Stimulated activated naive CD8-positive, alpha-beta T cell treated with anti-CD3 and anti-CD28 coated beads, Interleukin-15, Interleukin-2, amounts not matched to agents 100 ng/mL and 50 ng/mL, for 24 hours (primary cell): ENCODE data around the gene IZUMO2.
"Not testable (repeated sequence)": the region's sequence is repeated elsewhere in the genome, so short reads cannot be mapped to it uniquely, and the experiment has no call there.

Experiments
- H3K27ac Mint-ChIP-seq: one replicate; pipeline ENCODE4 v1.8.0; 2021; ENCODE audit warnings: mild to moderate bottlenecking, mixed read lengths
- H3K27me3 Mint-ChIP-seq: one replicate; pipeline ENCODE4 v1.8.0; 2021; ENCODE audit warnings: mixed read lengths
- H3K36me3 Mint-ChIP-seq: one replicate; pipeline ENCODE4 v1.8.0; 2021; ENCODE audit warnings: low read depth, mixed read lengths
- H3K4me1 Mint-ChIP-seq: one replicate; pipeline ENCODE4 v1.8.0; 2021; ENCODE audit warnings: low read depth, mixed read lengths
- H3K4me3 Mint-ChIP-seq: one replicate; pipeline ENCODE4 v1.8.0; 2021; ENCODE audit warnings: mild to moderate bottlenecking, mixed read lengths
- H3K9me3 Mint-ChIP-seq: one replicate; pipeline ENCODE4 v1.8.0; 2021; ENCODE audit warnings: mixed read lengths

The IZUMO2 gene

DNA sequence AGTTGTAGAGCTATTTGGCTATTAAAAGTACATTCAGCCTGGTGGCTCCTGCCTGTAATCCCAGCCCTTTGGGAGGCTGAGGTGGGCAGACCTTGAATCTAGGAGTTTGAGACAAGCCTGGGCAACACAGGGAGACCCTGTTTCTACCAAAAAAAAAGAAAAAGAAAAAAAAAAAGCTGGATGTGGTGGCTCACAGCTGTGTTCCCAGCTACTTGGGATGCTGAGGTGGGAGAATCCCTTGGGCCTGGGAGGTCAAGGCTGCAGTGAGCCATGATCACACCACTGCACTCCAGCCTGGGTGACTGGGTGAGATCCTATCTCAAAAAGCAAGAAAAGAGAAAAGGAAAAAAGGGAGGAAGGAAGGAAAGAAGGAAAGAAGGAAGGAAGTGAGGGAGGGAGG is 9.6 kb upstream of the IZUMO2 start:
- Mint-ChIP-seq H3K4me3 (no peak overlapping the region), H3K4me1 (no peaks in the 10 kb centered on the region), H3K36me3 (peaks cover 4% of the 10 kb centered on the region), H3K27ac (no peak overlapping the region), H3K9me3 (peaks cover 4% of the 10 kb centered on the region), H3K27me3 (peaks cover 13% of the 10 kb centered on the region)

DNA sequence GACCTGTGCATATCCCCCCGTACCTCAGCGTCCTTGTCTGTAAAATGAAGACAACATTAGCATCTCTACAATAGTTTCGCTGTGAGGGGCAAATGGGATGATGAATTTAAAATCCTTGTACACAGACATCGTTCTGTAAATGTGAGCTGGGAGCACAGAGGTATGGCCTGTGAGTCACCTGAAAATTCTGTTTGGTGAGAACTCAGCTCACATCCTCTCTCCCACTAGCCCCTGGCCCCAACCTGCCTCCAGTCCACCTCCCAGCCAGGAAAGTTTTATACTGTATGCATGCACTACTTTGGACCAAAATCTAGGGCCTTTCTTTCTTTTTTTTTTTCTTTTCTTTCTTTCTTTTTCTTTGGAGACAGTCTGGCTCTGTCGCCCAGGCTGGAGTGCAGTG is 8.7 kb upstream of the IZUMO2 start:
- no peaks in the 10 kb centered on the region for H3K4me1 Mint-ChIP-seq

GRCh38 chr19:50167314-50167721 is 4.2 kb upstream of the IZUMO2 start:
- H3K4me1 Mint-ChIP-seq, result no peaks in the 10 kb centered on the region
- H3K27ac Mint-ChIP-seq, result no peak overlapping the region
- no peak overlapping the region for H3K4me3 Mint-ChIP-seq

More for the DNA sequence above, 8.7 kb upstream of the IZUMO2 start:
- Mint-ChIP-seq H3K36me3 (peaks cover 4% of the 10 kb centered on the region), H3K27me3 (peaks cover 13% of the 10 kb centered on the region), H3K4me3 (no peak overlapping the region), H3K9me3 (peaks cover 4% of the 10 kb centered on the region), H3K27ac (no peak overlapping the region)

DNA sequence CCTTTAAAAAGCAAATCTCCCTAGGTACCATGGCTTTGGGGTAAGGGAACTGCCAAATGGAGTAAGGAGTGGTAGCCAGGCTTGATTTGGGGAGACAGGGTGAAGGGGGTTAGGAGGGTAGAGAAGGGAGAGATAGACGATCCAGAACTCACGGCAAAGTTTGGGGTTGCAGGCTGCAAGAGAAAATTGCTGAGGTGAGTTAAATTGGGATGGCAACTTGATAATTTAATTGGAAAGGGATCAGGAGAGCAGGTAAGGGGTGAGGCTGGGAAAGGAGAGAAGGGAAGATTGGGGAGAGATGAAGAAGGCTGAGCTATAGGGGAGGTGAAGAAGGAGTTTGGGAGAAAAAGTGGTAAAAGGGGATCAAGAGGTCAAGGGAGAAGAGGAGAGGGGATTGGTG is 4.0 kb downstream of the IZUMO2 start:
- Mint-ChIP-seq H3K9me3 (no peaks in the 10 kb centered on the region), H3K27me3 (peaks cover 12% of the 10 kb centered on the region), H3K36me3 (no peaks in the 10 kb centered on the region), H3K4me1 (no peaks in the 10 kb centered on the region), H3K27ac (no peak overlapping the region), H3K4me3 (no peak overlapping the region)

More at GRCh38 chr19:50167314-50167721, 4.2 kb upstream of the IZUMO2 start:
- Mint-ChIP-seq H3K36me3 (no peaks in the 10 kb centered on the region), H3K9me3 (no peaks in the 10 kb centered on the region), H3K27me3 (peaks cover 11% of the 10 kb centered on the region)

DNA sequence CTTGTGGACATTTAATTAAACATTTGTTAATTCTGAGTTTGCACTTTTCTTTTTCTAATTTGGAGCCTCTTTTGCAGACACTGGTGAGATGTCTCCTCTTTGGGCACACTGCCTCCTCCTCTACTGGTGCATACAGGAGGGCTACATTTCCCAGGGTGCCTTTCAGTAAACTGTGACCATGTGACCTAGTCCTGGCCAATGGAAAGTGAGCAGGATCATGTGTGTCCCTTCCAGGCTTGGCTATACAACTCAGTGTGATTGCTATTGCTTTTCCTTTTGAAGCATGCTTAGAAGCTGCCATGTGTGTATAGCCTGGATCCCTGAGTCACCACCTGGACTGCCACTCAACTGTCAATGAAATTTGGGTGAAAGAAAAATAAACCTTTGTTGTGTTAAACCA is 4.5 kb downstream of the IZUMO2 start:
- no peak overlapping the region for H3K27ac Mint-ChIP-seq
- no peaks in the 10 kb centered on the region for H3K9me3 Mint-ChIP-seq
- H3K36me3 Mint-ChIP-seq, result no peaks in the 10 kb centered on the region
- H3K4me3 Mint-ChIP-seq, result no peak overlapping the region
- H3K27me3 Mint-ChIP-seq, result peaks cover 12% of the 10 kb centered on the region
- no peaks in the 10 kb centered on the region for H3K4me1 Mint-ChIP-seq

GRCh38 chr19:50155520-50156109 is 7.5 kb downstream of the IZUMO2 start:
- no peaks in the 10 kb centered on the region for H3K4me1 Mint-ChIP-seq
- no peaks in the 10 kb centered on the region for H3K9me3 Mint-ChIP-seq
- H3K4me3 Mint-ChIP-seq, result no peak overlapping the region
- no peaks in the 10 kb centered on the region for H3K36me3 Mint-ChIP-seq
- H3K27me3 Mint-ChIP-seq, result peaks cover 16% of the 10 kb centered on the region
- H3K27ac Mint-ChIP-seq, result no peak overlapping the region

DNA sequence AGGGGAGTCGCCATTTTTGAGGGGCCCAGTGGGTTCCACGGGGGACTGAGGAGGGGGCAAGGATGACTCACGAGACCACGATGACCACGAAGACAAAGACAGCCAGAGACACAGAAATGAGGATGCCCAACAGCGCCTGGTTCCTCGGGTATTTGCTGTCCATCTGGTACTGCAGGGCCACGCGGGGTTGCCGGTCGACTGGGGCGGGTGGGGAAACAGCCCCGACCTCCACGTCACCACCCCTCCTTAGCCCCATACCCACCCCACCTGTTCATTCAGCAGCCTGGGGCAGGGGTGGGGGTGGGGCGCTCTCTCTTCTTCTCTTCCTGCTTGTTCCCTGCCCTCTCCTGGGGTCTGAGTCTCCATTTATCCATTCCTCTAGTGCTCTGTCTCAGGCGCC is 8.6 kb downstream of the IZUMO2 start:
- Mint-ChIP-seq H3K36me3 (no peaks in the 10 kb centered on the region), H3K4me3 (no peak overlapping the region), H3K9me3 (no peaks in the 10 kb centered on the region), H3K4me1 (no peaks in the 10 kb centered on the region), H3K27me3 (peaks cover 25% of the 10 kb centered on the region), H3K27ac (no peak overlapping the region)

- Mint-ChIP-seq H3K27ac (no peak overlapping the region), H3K4me1 (peaks cover 1% of the 10 kb centered on the region), H3K36me3 (no peaks in the 10 kb centered on the region), H3K27me3 (peaks cover 37% of the 10 kb centered on the region), H3K9me3 (no peaks in the 10 kb centered on the region), H3K4me3 (no peak overlapping the region)
Observed at GRCh38 chr19:50152578-50152977, 10.5 kb downstream of the IZUMO2 start.

DNA sequence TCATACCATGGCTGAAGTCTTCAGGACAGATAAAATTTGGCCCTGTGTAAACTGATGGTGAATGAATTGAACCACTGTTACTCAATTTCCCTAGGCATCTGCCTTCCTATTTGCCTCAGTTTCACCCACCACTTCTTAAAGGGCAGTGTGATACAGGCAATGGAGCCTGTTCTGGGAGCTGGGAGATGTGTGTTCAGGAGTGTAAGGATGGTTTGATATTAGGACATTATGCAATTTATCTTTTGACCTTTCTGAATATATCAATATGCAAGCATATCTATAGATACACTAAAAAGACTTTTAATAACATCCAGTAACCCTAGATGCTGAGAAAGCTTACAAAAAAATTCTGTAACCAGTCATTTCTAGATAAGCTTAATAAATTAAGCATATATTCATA is 14.6 kb downstream of the IZUMO2 start:
- Mint-ChIP-seq H3K36me3 (no peaks in the 10 kb centered on the region), H3K27me3 (peaks cover 40% of the 10 kb centered on the region), H3K4me3 (peak overlapping the region; percentile 76), H3K27ac (no peak overlapping the region), H3K4me1 (peaks cover 6% of the 10 kb centered on the region), H3K9me3 (no peaks in the 10 kb centered on the region)

- peaks cover 6% of the 10 kb centered on the region for H3K4me1 Mint-ChIP-seq
- no peak overlapping the region for H3K27ac Mint-ChIP-seq
- peak overlapping the region; percentile 76 for H3K4me3 Mint-ChIP-seq
- no peaks in the 10 kb centered on the region for H3K9me3 Mint-ChIP-seq
- no peaks in the 10 kb centered on the region for H3K36me3 Mint-ChIP-seq
- peaks cover 33% of the 10 kb centered on the region for H3K27me3 Mint-ChIP-seq
Observed at GRCh38 chr19:50147462-50148423, 15.3 kb downstream of the IZUMO2 start.

DNA sequence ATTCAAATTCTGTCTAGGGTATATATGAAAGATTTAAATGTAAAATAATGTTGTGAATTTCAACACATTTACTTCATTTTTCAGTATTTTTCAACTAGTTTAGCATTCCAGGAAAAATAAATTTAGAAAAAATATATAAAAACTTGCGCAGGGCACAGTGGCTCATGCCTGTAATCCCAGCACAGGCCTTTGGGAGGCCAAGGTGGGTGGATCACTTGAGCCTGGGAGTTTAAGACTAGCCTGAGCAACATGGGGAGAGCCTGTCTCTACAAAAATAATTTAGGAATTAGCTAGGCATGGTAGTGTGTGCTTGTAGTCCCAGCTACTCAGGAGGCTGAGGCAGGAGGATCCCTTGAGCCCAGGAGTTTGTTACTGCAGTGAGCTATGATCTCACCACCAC is 21.2 kb downstream of the IZUMO2 start:
- not testable (repeated sequence) for H3K4me1 Mint-ChIP-seq, H3K27me3 Mint-ChIP-seq, H3K27ac Mint-ChIP-seq, H3K9me3 Mint-ChIP-seq, H3K4me3 Mint-ChIP-seq, H3K36me3 Mint-ChIP-seq

GRCh38 chr19:50140118-50140845 is 22.8 kb downstream of the IZUMO2 start:
- H3K4me1 Mint-ChIP-seq, H3K4me3 Mint-ChIP-seq, H3K36me3 Mint-ChIP-seq: not testable (repeated sequence)

GRCh38 chr19:50136603-50137365 is 26.3 kb downstream of the IZUMO2 start:
- not testable (repeated sequence) for H3K4me1 Mint-ChIP-seq, H3K9me3 Mint-ChIP-seq

More at GRCh38 chr19:50140118-50140845, 22.8 kb downstream of the IZUMO2 start:
- H3K27me3 Mint-ChIP-seq, H3K9me3 Mint-ChIP-seq, H3K27ac Mint-ChIP-seq: not testable (repeated sequence)

GRCh38 chr19:50135856-50136602 is 27.1 kb downstream of the IZUMO2 start:
- not testable (repeated sequence) for H3K9me3 Mint-ChIP-seq

More at GRCh38 chr19:50136603-50137365, 26.3 kb downstream of the IZUMO2 start:
- not testable (repeated sequence) for H3K27me3 Mint-ChIP-seq, H3K36me3 Mint-ChIP-seq, H3K27ac Mint-ChIP-seq, H3K4me3 Mint-ChIP-seq

More at GRCh38 chr19:50135856-50136602, 27.1 kb downstream of the IZUMO2 start:
- not testable (repeated sequence) for H3K27ac Mint-ChIP-seq, H3K36me3 Mint-ChIP-seq, H3K4me3 Mint-ChIP-seq, H3K27me3 Mint-ChIP-seq, H3K4me1 Mint-ChIP-seq
